Thyroid gland (tissue), 4 donors: Measurements from ENCODE around the gene EXOC1L. TPM values are rescaled to one million over a fixed set of nuclear protein-coding genes. Genes with fewer than 3 reads are reported as not detected.

ENCODE experiments used
- DNase-seq, 2 donors: peaks; one replicate each; pipeline ENCODE4 v3.0.0-alpha.2; 2019
- H3K27ac ChIP-seq, 3 donors: fragments of 200-600 bp; sonication (generic); 1 replicate in 2 of 3; 2 replicates in 1 of 3; pipeline ENCODE4 v1.5.1; 2016 to 2019; ENCODE audit warnings: mild to moderate bottlenecking in 1 of 3, moderate library complexity in 1 of 3
- H3K27me3 ChIP-seq: fragments of 200-600 bp; sonication (generic); one replicate; pipeline ENCODE4 v1.5.1; 2019
- H3K36me3 ChIP-seq, 2 donors: fragments of 200-600 bp; sonication (generic); one replicate each; pipeline ENCODE4 v1.5.1; 2016 to 2019
- H3K4me1 ChIP-seq, 2 donors: fragments of 200-600 bp; sonication (generic); one replicate each; pipeline ENCODE4 v1.5.1; 2017 to 2019
- H3K4me3 ChIP-seq, 3 donors: fragments of 200-600 bp; sonication (generic); replicated peaks in 1 of 3; 1 replicate in 2 of 3; 2 replicates in 1 of 3; pipeline ENCODE4 v1.5.1; 2016; ENCODE audit warnings: mild to moderate bottlenecking in 1 of 3
- H3K9me3 ChIP-seq: fragments of 200-600 bp; sonication (generic); one replicate; pipeline ENCODE4 v1.5.1; 2017
- CTCF ChIP-seq, 6 experiments: fragments of 200-600 bp in 3 of 6; fragments of 450-650 bp in 3 of 6; sonication (generic) in 3 of 6; IDR thresholded peaks; one replicate each; pipeline ENCODE4 v1.5.1; 2016 to 2019; ENCODE audit warnings: antibody characterized with exemption in 6 of 6, mild to moderate bottlenecking in 2 of 6, inconsistent platforms in 1 of 6, moderate library complexity in 1 of 6
- POLR2A ChIP-seq, 2 donors: fragments of 450-650 bp; IDR thresholded peaks; one replicate each; pipeline ENCODE4 v1.6.1; 2017; ENCODE audit warnings: antibody characterized with exemption in 2 of 2, mild to moderate bottlenecking in 2 of 2, moderate library complexity in 1 of 2
- WGBS, 2 donors: methylation state at CpG; one replicate each; pipeline ENCODE4 v1.1.5; 2017; 5-methylcytosine and 5-hydroxymethylcytosine counted together
- intact Hi-C: fragments of 100-400 bp; cut with DNase I; formaldehyde crosslinking; loops from one replicate; pipeline ENCODE4 v1.15.1; 2023
- total RNA-seq, 4 donors: library from RNA; depleted of rRNA; stranded (reverse); fragments of >200 nt; gene quantifications; one replicate each; pipeline ENCODE4 v1.2.3, GENCODE V29; 2016

Gene EXOC1L
- total RNA-seq, 4 donors from 2014 or later = not detected

- TF ChIP-seq CTCF (IDR thresholded peaks at IDR 0.05) (no peak), POLR2A (IDR thresholded peaks at IDR 0.05) (no peak)
- H3K36me3 ChIP-seq = no peaks in the 10 kb centered on the region
- no peaks in the 10 kb centered on the region for H3K9me3 ChIP-seq
- no peak overlapping the region for H3K27ac ChIP-seq
- DNase-seq = no peak
- intact Hi-C loops = no loop called here
- H3K4me3 ChIP-seq = no peak overlapping the region
- H3K27me3 ChIP-seq = no peaks in the 10 kb centered on the region
- H3K4me1 ChIP-seq = no peaks in the 10 kb centered on the region
Observed at GRCh38 chr4:55807556-55807955, 12.0 kb upstream of the EXOC1L start.

DNA sequence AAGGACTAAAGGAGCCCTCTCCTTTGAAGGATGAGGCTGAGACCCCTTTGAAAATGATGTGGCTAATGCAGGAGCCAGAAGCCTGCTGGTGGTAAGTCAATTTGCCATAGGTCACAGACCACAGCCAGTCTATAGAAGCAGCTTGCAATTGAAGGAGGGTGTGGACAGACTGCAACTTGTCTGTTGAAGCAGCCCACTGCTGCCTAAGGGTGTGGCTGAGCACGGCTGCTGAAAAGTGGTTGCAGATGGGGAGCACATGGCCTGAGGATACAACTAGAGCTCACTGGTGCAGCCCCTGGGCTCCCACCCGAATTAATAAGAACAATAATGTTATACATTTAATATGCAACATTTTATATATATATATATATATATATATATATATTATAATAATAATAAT, 11.4 kb upstream of the EXOC1L start:
- 33 to 56% methylated on average over 2 of the region's 2 CpGs for WGBS, 2 donors
- H3K4me1 ChIP-seq = no peaks in the 10 kb centered on the region
- no peak for DNase-seq
- no peak overlapping the region for H3K4me3 ChIP-seq
- intact Hi-C loops = no loop called here
- no peak overlapping the region for H3K27ac ChIP-seq
- no peaks in the 10 kb centered on the region for H3K27me3 ChIP-seq
- no peaks in the 10 kb centered on the region for H3K9me3 ChIP-seq
- no peak for TF ChIP-seq POLR2A (IDR thresholded peaks at IDR 0.05)
- TF ChIP-seq CTCF (IDR thresholded peaks at IDR 0.05) = no peak
- no peaks in the 10 kb centered on the region for H3K36me3 ChIP-seq

- Histone ChIP-seq H3K9me3 (no peaks in the 10 kb centered on the region), H3K4me3 (no peak overlapping the region), H3K27ac (no peak overlapping the region), H3K27me3 (no peaks in the 10 kb centered on the region), H3K4me1 (no peaks in the 10 kb centered on the region), H3K36me3 (no peaks in the 10 kb centered on the region)
- WGBS, 2 donors = 56 to 58% methylated on average over 5 of the region's 5 CpGs
- TF ChIP-seq POLR2A (IDR thresholded peaks at IDR 0.05) = no peak
- TF ChIP-seq CTCF (IDR thresholded peaks at IDR 0.05) = no peak
- DNase-seq = no peak
- intact Hi-C loops = no loop called here
Observed at GRCh38 chr4:55808632-55809031, 11.0 kb upstream of the EXOC1L start.

- H3K36me3 ChIP-seq = no peaks in the 10 kb centered on the region
- no peak for DNase-seq
- H3K4me1 ChIP-seq = no peaks in the 10 kb centered on the region
- H3K27me3 ChIP-seq = no peaks in the 10 kb centered on the region
- intact Hi-C loops = no loop called here
- H3K27ac ChIP-seq = no peak overlapping the region
- no peaks in the 10 kb centered on the region for H3K9me3 ChIP-seq
- WGBS, 2 donors = 94 to 100% methylated on average over 3 of the region's 3 CpGs
- H3K4me3 ChIP-seq = no peak overlapping the region
- TF ChIP-seq CTCF (IDR thresholded peaks at IDR 0.05) (no peak), POLR2A (IDR thresholded peaks at IDR 0.05) (no peak)
Observed at GRCh38 chr4:55817691-55818090, 1.9 kb upstream of the EXOC1L start.

DNA sequence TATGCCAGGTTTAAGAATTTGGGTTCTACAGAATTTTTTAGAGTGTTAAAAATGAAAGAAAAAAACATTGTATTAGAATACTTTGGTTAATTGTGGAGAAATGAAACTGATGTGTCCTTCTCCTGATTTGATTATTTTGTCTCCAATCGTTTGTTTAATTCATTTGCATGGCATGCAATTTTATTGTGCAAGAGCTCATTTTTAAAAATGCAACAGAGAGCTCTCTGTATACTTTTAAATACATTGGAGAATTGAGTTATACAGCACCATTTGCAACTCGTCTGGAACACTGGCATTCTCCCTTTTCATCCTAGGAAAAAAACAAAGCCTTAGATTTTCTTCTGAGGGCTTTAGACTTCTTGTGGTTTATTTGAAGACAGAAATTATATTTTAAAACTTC, 689 bp downstream of the EXOC1L start:
- 60 to 64% methylated on average over 2 of the region's 2 CpGs for WGBS, 2 donors
- TF ChIP-seq CTCF (IDR thresholded peaks at IDR 0.05) (no peak), POLR2A (IDR thresholded peaks at IDR 0.05) (no peak)

More for the DNA sequence above, 689 bp downstream of the EXOC1L start:
- no peaks in the 10 kb centered on the region for H3K27me3 ChIP-seq
- intact Hi-C loops = no loop called here
- H3K9me3 ChIP-seq = no peaks in the 10 kb centered on the region
- H3K4me1 ChIP-seq = no peaks in the 10 kb centered on the region
- no peak overlapping the region for H3K27ac ChIP-seq
- H3K36me3 ChIP-seq = no peaks in the 10 kb centered on the region
- DNase-seq = no peak
- H3K4me3 ChIP-seq = no peak overlapping the region
